Measurements from ENCODE around the gene PSMC6.

- TF ChIP-seq CTCF (IDR thresholded peaks at IDR 0.05) (peak in 2 of 4 experiments; percentile 14 to 19), POLR2A (IDR thresholded peaks at IDR 0.05) (no peak), EP300 (IDR thresholded peaks at IDR 0.05) (no peak), POLR2AphosphoS5 (IDR thresholded peaks at IDR 0.05) (no peak)
Observed at GRCh38 chr14:52678591-52678990, 28.4 kb upstream of the PSMC6 start.

Data from gastroesophageal sphincter (tissue), 3 donors.